ENCODE results near the gene KDM7A. TPM values are rescaled to one million over a fixed set of nuclear protein-coding genes. Genes with fewer than 3 reads are reported as not detected.
"Not testable (repeated sequence)": the region's sequence is repeated elsewhere in the genome, so short reads cannot be mapped to it uniquely, and the experiment has no call there.

Gene KDM7A
- total RNA-seq, 2 donors from 2014 or later, result 9.0 to 12.7 TPM

DNA sequence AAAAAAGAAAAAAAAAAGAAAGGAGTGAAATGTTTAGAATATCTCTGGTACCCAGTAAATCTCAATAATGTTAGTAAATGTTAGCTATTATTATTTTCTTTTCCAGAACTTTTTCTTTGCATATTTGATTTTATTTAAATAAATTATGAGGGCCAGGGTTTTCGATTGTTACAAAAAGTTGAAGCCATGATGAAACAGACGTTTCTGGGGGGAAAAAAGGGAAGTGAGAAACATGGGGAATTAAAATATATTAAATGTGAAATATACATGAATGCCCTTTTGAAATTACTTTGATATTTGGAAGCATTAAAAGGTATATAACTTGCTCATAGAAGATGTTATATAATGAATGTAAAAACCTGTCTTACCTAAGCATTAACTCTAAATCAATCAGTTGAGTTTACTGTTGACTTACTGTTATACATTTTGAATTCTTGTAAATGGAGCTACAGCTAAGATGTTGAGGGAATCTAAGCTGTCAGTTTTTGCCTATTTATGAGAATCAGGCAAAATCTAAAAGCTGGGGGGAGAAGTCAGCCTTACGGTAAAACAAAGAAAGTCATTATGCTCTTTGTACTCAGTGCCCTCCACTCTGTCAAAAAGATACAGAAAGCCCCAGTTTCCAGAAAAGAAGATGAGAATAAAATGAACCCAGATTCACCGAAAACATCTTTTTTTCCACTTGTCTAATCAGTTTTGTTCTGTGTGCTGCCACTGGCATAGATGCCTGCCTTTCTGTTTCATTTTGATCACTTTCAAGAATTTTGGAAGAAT, 30.0 kb upstream of the KDM7A start:
- no peak for ATAC-seq
- DNase-seq, result no peak

DNA sequence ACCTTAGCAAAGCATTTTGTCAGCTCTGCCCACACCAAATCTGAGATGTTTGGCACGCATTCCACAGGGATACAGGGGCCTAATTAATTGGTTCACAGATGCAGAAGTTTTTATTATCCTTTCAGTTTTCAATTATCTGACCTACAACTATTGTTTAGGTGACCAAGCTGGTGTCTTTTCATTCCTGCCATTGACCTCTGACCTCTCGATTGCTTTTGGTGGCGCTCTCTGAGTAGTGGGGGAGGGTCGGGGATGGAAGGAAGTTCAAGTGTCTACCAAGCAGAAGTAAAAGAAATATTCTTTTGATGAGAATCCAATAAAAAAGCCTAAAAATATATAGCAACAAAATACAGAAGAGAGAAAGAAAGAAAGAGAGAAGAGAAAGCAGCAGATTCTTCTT, 28.8 kb upstream of the KDM7A start:
- intact Hi-C loops (cut with DNase I), result no loop called here
- DNase-seq, result no peak
- no peak for ATAC-seq

More for the DNA sequence above, 30.0 kb upstream of the KDM7A start:
- intact Hi-C loops (cut with DNase I), result no loop called here

DNA sequence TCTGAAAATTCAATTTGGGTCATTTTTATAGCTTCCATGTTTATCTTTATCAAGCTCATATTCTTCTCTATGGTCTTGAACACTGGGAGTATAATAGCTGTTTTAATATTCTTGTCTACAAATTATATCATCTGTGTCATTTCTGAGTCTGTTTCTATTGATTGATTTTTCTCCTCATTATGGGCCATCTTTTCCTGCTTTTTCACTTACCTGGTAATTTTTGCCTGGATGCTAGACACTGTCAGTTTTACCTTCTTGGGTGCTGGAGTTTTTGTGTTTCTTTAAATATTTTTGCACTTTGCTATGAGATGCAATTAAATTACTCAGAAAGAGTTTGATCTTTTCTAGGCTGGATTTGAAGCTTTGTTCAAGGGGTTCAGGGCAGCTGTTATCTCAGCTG, 26.8 kb upstream of the KDM7A start:
- no peak for ATAC-seq
- no peak for DNase-seq
- intact Hi-C loops (cut with DNase I), result no loop called here

DNA sequence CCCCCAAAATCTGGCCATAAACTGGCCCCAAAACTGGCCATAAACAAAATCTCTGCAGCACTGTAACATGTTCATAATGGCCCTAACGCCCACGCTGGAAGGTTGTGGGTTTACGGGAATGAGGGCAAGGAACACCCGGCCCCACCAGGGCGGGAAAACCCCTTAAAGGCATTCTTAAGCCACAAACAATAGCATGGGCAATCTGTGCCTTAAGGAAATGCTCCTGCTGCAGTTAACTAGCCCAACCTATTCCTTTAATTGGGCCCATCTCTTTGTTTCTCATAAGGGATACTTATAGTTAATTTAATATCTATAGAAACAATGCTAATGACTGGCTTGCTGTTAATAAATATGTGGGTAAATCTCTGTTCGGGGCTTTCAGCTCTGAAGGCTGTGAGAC, 26.2 kb upstream of the KDM7A start:
- DNase-seq; ATAC-seq; intact Hi-C loops (cut with DNase I): not testable (repeated sequence)

DNA sequence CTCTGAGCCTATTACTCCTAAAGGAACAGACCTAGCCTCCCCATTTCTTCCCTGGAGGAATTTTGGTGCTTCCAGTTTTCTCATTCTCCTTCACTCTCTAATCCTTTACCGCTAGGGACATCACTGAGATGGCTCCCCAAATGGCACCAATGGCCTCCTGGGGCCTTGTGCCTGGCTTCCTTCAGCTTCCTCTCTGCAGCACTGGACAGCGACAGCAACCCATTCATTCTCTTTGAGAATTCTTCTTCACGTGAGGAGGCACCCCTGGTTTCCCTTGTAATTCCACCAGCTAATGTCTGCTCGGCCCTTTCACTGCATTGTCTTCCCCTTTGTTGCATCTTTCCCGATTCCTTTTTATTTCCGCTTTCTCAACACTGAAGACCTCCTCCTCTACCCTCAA, 24.6 kb upstream of the KDM7A start:
- intact Hi-C loops (cut with DNase I), result no loop called here
- no peak for ATAC-seq

DNA sequence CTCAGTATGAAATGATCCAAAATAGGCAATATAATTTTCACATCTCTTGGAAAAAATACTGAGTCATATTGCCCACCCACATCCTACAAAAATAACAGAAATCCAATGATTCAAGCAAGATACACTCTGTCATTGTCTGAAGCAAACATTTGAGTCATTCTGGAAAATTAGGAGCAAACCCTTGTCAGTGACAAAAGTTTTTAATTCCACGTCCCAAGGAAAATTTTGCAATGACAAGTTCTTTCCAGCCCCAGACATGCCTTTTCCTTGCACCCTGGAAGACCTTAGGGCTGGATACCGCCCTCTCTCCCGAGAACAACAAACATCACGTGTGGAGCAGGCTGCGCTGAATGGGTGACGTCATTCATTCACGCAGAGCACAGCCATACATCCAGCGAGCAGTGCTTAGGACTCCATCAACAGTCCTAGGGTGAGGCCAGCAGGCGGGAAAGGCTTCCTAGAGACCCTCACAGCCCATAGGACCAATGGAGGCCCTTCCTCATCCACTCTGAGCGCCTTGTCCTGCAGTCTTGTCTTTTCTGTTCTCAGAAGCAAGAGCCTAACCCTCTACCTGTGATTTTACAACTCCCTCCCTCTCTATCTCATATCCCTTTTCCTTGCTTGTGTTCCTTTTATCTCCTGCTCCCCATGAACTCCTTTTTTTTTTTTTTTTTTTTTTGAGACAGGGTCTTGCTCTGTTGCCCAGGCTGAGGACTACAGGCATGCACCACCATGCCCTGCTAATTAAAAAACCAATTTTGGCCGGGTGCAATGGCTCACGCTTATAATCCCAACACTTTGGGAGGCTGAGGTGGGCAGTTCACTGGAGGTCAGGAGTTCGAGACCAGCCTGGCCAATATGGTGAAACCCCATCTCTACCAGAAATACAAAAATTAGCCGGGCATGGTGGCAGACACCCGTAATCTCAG, 23.5 kb upstream of the KDM7A start:
- intact Hi-C loops (cut with DNase I), result no loop called here
- peak; percentile 73 for DNase-seq

More for the DNA sequence above, 24.6 kb upstream of the KDM7A start:
- no peak for DNase-seq

DNA sequence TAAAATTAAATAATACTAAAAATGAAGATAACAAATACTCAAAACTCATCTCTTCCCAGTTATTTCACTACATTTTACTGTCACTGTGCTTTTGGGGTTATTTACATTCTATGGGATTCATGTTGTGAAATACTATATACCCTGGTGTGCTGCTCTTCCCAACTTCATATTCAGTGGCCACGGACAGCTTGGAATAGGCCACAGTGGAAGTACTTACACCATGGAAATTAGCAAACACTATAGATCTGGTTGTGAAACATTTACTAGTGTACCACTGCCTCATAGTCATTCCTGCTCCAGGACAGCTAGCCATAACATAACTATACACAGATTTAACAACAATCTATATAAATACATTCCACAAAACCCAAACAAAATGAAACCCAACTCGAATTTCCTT, 21.2 kb upstream of the KDM7A start:
- intact Hi-C loops (cut with DNase I), result no loop called here
- no peak for ATAC-seq
- no peak for DNase-seq

More for the DNA sequence above, 23.5 kb upstream of the KDM7A start:
- peak; percentile 44 to 88 for ATAC-seq

DNA sequence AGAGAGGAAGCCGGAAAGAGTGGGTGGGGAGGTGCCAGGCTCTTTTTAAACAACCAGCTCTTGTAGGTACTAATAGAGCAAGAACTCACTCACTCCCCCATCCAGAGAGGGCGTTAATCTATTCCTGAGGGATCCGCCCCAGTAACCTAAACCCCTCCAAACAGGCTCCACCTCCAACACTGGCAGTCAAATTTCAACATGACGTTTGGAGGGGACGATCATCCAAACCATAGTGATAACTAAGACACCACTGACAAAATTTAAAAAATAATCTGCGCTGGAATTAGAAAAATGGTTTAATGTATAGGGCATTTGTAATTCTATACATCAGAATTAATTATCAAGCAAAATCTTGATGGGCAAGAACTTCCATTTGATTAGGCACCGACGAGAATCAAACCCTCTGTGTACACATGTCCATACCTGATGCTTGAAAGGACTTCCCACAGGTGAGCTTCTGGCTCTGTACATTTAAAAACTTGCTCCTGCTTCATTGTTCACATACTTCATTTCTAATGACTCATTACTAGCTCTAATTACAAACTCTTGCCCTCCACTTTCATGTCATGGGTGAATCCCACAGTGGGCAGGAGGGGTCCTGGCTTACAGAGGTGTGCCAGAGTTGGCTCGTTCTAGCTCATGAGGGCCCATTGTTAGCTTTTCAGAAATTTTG, 20.6 kb upstream of the KDM7A start:
- intact Hi-C loops (cut with DNase I), result no loop called here
- ATAC-seq, result no peak
- DNase-seq, result no peak

DNA sequence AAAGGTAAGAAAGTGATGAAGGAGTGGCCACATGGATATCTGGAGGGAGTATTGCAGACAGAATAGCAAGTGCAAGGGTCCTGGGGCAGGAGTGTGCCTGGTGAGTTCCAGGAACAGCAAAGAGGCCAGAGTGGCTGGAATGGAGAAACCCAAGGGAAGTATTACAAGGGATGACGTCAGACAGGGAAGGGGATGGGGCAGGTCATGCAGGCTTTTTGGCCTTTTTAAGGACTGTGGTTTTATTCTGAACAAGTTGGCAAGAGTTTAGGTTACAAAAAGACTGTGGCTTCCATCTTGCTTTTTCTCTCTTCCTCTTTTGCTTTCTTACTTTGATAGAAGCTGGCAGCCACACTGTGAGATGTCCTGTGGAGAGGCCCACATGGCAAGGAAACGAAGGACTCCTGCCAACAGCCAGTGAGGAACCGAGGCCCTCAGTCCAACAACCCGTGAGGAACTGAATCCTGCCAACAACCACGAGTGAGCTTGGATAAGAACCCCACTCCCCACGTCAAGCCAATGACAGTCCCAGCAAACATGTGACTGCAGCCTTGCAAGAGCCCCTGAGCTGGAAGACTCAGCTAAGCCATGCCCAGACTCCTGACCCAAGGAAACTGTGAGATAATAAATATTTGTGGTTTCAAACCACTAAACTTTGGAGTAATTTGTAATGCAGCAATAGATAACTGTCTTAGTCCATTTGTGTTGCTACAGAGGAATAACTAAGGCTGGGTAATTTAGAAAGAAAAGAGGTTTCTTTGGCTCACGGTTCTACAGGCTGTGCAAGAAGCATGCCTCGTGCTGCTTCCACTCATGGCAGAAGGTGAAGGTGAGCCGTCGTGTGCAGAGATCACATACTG, 19.8 kb upstream of the KDM7A start:
- intact Hi-C loops (cut with DNase I), result no loop called here
- DNase-seq (peak; percentile 50), ATAC-seq (peak; percentile 55 to 61)

DNA sequence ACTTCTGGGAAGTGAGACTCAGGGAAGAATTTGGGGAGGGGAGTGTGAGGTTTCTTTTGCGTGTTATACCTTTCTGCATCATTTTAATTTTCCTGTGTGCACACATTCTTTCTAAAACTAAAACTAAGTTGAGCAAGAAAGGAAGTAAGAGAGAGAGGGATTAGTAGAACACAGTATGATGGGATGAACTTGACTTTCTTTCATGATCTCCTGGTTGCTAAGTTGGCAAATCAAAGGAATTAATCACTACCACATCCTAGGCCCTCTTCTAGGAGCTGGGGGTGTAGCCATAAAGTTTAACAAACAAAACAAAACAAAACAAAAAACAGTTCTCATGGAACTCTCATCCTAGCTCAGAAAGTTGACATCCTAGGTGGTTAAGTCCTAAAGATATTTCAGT, 19.1 kb upstream of the KDM7A start:
- intact Hi-C loops (cut with DNase I), result no loop called here
- no peak for ATAC-seq
- DNase-seq, result no peak

DNA sequence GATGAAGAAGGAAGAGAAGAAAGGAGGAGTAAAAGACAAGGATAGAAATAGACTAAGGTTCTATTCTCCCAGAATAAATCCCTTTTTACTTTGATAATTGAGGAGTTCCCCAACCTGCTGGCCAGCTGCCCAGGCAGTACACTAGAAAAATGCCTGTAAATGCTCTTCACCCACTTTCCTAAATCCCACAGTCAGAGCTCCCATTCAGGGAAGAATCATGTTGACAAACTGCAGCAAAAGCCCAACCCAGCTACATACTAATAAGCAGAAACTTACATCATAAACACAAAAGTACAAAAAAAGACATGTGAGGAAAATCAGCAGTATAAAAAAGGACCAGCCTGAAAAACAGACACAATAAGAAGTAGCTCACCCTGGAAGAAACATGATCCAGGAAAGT, 15.8 kb upstream of the KDM7A start:
- intact Hi-C loops (cut with DNase I), result no loop called here
- no peak for DNase-seq
- no peak for ATAC-seq

DNA sequence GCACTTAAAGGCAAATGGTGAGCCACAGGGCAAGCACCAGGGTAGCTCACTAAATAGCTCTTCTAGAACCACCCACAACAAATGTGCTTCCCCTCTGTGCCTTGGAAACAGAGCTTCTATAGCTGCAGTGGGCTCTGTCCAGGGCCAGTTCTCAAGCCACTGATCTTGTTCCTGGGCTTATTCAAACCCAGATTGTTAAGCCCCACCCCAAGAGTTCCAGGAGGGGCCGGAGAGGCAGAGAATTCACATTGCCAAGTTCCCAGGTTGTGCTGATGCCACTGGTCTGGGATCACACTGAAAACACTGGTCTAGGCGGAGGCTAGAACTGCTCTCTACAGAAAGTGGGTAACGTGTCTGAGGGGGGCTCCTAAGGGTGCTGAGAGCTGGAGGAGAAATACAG, 15.4 kb upstream of the KDM7A start:
- DNase-seq, result no peak
- intact Hi-C loops (cut with DNase I), result no loop called here
- no peak for ATAC-seq

DNA sequence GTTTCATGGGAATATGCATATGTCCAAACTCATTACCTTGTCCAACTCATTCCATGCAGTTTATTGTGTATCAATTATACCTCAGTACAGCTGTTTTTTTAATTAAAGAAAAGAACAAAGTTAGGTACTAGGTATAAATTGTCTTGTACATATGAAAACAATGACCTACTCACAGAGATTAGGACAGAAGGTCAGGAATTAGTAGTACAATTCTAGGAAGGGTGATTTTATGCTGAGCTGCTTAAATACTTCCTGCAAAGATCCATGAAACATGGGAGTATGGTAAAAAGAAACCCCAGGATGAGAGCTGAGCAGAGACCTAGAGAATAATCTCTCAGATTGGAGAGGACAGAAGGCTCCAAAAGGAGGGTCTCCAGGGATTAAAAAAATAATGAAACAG, 13.8 kb upstream of the KDM7A start:
- intact Hi-C loops (cut with DNase I), result no loop called here
- DNase-seq, result no peak

DNA sequence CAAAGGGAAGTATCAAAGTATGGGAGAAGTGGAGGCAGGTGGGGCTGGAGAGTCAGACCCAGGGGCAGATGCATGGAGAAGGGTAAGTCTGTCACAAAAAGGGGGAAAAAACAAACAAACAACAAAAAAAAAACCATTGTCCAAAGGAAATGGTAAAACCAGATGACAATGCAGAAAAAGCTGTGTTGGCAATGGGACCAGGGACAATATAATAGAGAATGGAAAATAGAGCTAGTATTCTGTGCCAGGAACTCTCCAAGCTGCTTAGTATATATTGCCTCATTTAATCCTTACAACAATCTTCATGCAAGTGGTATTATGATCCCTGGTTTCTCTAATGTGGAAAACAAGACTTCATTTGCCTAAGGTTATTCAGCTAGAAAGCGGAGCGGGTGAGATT, 13.1 kb upstream of the KDM7A start:
- no peak for DNase-seq
- no peak for ATAC-seq
- intact Hi-C loops (cut with DNase I), result no loop called here

More for the DNA sequence above, 13.8 kb upstream of the KDM7A start:
- no peak for ATAC-seq

DNA sequence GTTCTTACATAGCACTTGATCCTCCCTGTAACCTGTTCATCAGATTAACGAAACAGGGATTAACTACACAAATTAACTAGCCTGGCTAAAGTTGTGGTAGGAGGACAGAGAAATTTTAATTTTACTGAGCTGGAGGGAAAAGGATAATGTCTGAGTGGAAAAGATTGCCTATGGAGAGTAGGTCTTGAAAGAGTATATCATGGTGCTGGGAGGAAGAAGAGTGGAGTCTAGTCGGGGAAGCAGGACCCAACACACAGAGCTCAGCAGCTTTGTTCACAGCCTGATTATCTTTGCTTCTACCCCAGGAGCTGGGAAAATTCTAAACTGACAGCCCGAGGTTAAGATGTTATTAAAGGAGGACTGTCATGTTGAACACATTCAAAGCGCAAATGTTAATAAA, 6.1 kb upstream of the KDM7A start:
- DNase-seq (no peak), ATAC-seq (no peak)
- intact Hi-C loops (cut with DNase I), result no loop called here

DNA sequence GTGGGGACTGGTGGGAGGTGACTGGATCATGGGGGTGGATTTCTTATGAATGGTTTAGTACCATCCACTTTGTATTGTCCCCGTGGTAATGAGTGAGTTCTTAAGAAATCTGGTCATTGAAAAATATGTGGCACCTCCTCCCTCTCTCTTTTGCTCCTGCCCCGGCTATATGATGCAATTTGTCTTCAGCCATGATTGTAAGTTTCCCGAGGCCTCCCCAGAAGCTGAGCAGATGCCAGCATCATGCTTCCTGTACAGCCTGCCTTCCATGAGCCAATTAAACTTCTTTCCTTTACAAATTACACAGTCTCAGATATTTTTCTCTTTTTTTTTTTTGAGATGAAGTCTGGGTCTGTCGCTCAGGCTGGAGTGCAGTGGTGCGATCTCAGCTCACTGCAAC, 2.6 kb upstream of the KDM7A start:
- ATAC-seq, result no peak
- intact Hi-C loops (cut with DNase I), result loop anchor here (5.0 to 10.0 kb wide), 2 partner anchors 138 to 145 kb away; no protein-coding TSS in a partner anchor

DNA sequence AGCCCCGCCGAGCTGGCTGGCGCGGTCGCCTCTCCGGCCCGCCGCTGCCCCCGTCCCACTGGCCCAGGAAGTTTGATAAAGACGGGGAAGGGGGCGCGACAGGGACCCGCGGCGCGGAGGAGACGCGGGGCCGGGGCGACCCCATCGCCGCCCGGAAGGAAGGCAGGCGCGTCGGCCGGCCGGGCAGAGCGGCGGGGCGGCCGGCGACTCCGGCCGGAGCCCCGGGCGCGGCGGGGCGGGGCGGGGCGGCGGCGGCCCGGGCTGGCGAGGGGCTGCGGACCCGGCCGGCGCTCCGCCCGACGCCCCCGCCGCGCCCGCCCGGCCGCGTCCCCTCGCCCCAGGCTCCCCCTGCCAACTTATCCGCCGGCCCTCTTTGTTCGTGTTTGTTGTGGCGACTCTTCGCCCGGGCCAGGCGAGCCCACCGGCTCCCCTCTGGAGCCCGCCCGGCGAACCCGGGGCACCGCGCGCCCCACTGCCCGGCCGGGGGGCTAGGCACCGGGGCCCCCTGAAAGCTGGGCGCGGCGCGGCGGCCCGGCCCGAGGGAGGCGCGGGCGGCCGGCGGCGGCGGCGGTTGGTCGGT, 571 bp downstream of the KDM7A start:
- ATAC-seq (no peak), DNase-seq (peak; percentile 36)
- intact Hi-C loops (cut with DNase I), result loop anchor here (5.0 to 10.0 kb wide), 2 partner anchors 141 to 149 kb away; no protein-coding TSS in a partner anchor

More for the DNA sequence above, 2.6 kb upstream of the KDM7A start:
- DNase-seq, result no peak
